Heart left ventricle (tissue), 16 donors: ENCODE measurements around the gene TNFRSF4. TPM values are rescaled to one million over a fixed set of nuclear protein-coding genes. Genes with fewer than 3 reads are reported as not detected.

ENCODE experiments used
- ATAC-seq, 4 donors: fragments of 200-7000 bp; cut with Tn5 transposase; one replicate each; pipeline ENCODE4 v1.9.1; 2020 to 2022; ENCODE audit warnings: moderate library complexity in 4 of 4, mild to moderate bottlenecking in 3 of 4, moderate number of reproducible peaks in 1 of 4
- DNase-seq, 5 donors: peaks; one replicate each; pipeline ENCODE4 v3.0.0-alpha.2; 2020
- H3K27ac ChIP-seq, 12 donors: fragments of 200-600 bp; sonication (generic) in 4 of 12; one replicate each; pipeline versions ENCODE4 v1.5.0 to v1.8.0; 2016 to 2022; ENCODE audit warnings: mild to moderate bottlenecking in 2 of 12
- H3K27me3 ChIP-seq, 9 donors: fragments of 200-600 bp; sonication (generic) in 2 of 9; one replicate each; pipeline versions ENCODE4 v1.5.1 to v1.8.0; 2016 to 2022; ENCODE audit warnings: mild to moderate bottlenecking in 3 of 9
- H3K36me3 ChIP-seq, 9 donors: fragments of 200-600 bp; sonication (generic) in 2 of 9; one replicate each; pipeline versions ENCODE4 v1.5.0 to v1.8.0; 2018 to 2022; ENCODE audit warnings: mild to moderate bottlenecking in 2 of 9
- H3K4me1 ChIP-seq, 12 donors: fragments of 200-600 bp; sonication (generic) in 4 of 12; one replicate each; pipeline versions ENCODE4 v1.5.0 to v1.8.0; 2016 to 2022; ENCODE audit warnings: mild to moderate bottlenecking in 3 of 12
- H3K4me3 ChIP-seq, 12 donors: fragments of 200-600 bp; sonication (generic) in 4 of 12; one replicate each; pipeline versions ENCODE4 v1.5.0 to v1.8.0; 2017 to 2022; ENCODE audit warnings: mild to moderate bottlenecking in 9 of 12, moderate library complexity in 4 of 12
- H3K9me3 ChIP-seq, 12 donors: fragments of 200-600 bp; sonication (generic) in 4 of 12; one replicate each; pipeline versions ENCODE4 v1.5.0 to v1.8.0; 2016 to 2022; ENCODE audit warnings: mild to moderate bottlenecking in 1 of 12
- CTCF ChIP-seq, 12 donors: fragments of 200-600 bp; sonication (generic) in 4 of 12; IDR thresholded peaks; one replicate each; pipeline versions ENCODE4 v1.5.0 to v1.8.0; 2018 to 2022; ENCODE audit warnings: antibody characterized with exemption in 12 of 12, mild to moderate bottlenecking in 5 of 12
- POLR2A ChIP-seq, 2 donors: fragments of 450-650 bp; IDR thresholded peaks; one replicate each; pipeline ENCODE4 v1.6.1; 2017; ENCODE audit warnings: antibody characterized with exemption in 2 of 2, mild to moderate bottlenecking in 2 of 2, moderate library complexity in 2 of 2
- WGBS, 4 donors: extraction: QIAGEN DNeasy Blood & Tissue Kit in 2 of 4; methylation state at CpG; one replicate each; pipeline versions ENCODE4 v1.1.5 to v1.1.7; 2013 to 2018; 5-methylcytosine and 5-hydroxymethylcytosine counted together
- intact Hi-C, 10 donors: fragments of 100-400 bp; cut with DNase I; formaldehyde crosslinking; loops; one replicate each; pipeline versions ENCODE4 v1.11.1 to v1.14.2; 2022
- polyA plus RNA-seq, 2 donors: library from polyadenylated mRNA; stranded (reverse); fragments of 200-250 nt; gene quantifications; one replicate each; pipeline ENCODE4 v1.2.3, GENCODE V29; 2013
- total RNA-seq, 9 donors: library from RNA; depleted of rRNA in 2 of 9; stranded (reverse); fragments of >200 nt in 2 of 9; fragmentation: NEBNext Ultra II Directional in 3 of 9; extraction: Animal tissue kit (Norgen Biotek cat#: 25700) in 3 of 9; gene quantifications; one replicate each; pipeline versions ENCODE4 v1.1.0 to v1.2.4, GENCODE V29; 2016 to 2023
- donor health status: ischemic (EF 13 %, LVEDD 7.1; RV severe dilation, severe dysfunction).
- donor health status: healthy with polysubstance abuse.
- donor health status: DM: no; HTN: yes; CAD: no.
- donor health status: DM: no; HTN: no; CAD: no.
- donor health status: ischemic (EF 25% LVEDD 6.9; RV normal size, moderate dysfunction).
- donor health status: ischemic (EF 25% LVEDD 5.7; RV mildly dilated, moderate dysfunction).
- donor health status: healthy.
- donor health status: DM: yes; HTN: yes; CAD: no.
- donor health status: ischemic (EF 35%, LVEDD 5.7; RV mildly dilated, moderate dysfunction).
- donor health status: nonischemic (EF 11% LVEDD 7.7; RV severe dilation, severe dysfunction).
- donor health status: DM: yes; HTN: yes; CAD: no.
- donor health status: PGD.
- donor health status: ischemic (EF 29% LVEDD 5.4; RV normal size, mild dysfunction).
- donor health status: nonischemic (EF 23%, LVEDD 6.1; RV moderate dilation, normal function).

TNFRSF4 gene
- total and polyA plus RNA-seq, 11 donors = 1.1 to 23.8 (median 2.7) TPM

GRCh38 chr1:1210726-1211540 is 3.0 kb downstream of the TNFRSF4 start:
- ATAC-seq = no peak
- TF ChIP-seq POLR2A (IDR thresholded peaks at IDR 0.05) (no peak), CTCF (IDR thresholded peaks at IDR 0.05) (no peak)
- 93 to 94% (median 94%) methylated on average over 26 to 31 of the region's 31 CpGs for WGBS, 4 donors
- Histone ChIP-seq H3K4me1 (peaks cover 0 to 68% (median 30%) of the 10 kb centered on the region in 12 donors), H3K36me3 (peaks cover 0 to 4% (median 0%) of the 10 kb centered on the region in 9 donors), H3K4me3 (no peak overlapping the region), H3K27ac (no peak overlapping the region), H3K27me3 (peaks cover 8 to 23% (median 19%) of the 10 kb centered on the region in 9 donors), H3K9me3 (no peaks in the 10 kb centered on the region)
- intact Hi-C loops = no loop called here
- DNase-seq = peak in 4 of 5 donors; percentile 7 to 64 (median 20)

GRCh38 chr1:1208713-1209433 is 5.1 kb downstream of the TNFRSF4 start:
- ATAC-seq = no peak
- no peak for TF ChIP-seq CTCF (IDR thresholded peaks at IDR 0.05)
- DNase-seq = peak in 4 of 5 donors; percentile 18 to 53 (median 26)
- Histone ChIP-seq H3K4me1 (peaks cover 0 to 50% (median 21%) of the 10 kb centered on the region in 12 donors), H3K36me3 (no peaks in the 10 kb centered on the region), H3K9me3 (no peaks in the 10 kb centered on the region), H3K27ac (peak overlapping the region in 1 of 12 donors; percentile 40), H3K4me3 (peak overlapping the region in 2 of 12 donors; percentile 15 to 36), H3K27me3 (peaks cover 8 to 39% (median 21%) of the 10 kb centered on the region in 9 donors)
- 56 to 60% (median 57%) methylated on average over 23 to 38 of the region's 38 CpGs for WGBS, 4 donors
- intact Hi-C loops = no loop called here

- Histone ChIP-seq H3K27me3 (peaks cover 8 to 49% (median 21%) of the 10 kb centered on the region in 9 donors), H3K27ac (no peak overlapping the region), H3K4me3 (no peak overlapping the region), H3K36me3 (no peaks in the 10 kb centered on the region), H3K9me3 (no peaks in the 10 kb centered on the region), H3K4me1 (peaks cover 0 to 37% (median 15%) of the 10 kb centered on the region in 12 donors)
- WGBS, 4 donors = 55 to 83% (median 60%) methylated on average over 6 to 11 of the region's 11 CpGs
- ATAC-seq = no peak
- DNase-seq = peak in 3 of 5 donors; percentile 4 to 19 (median 10)
- TF ChIP-seq CTCF (IDR thresholded peaks at IDR 0.05) = no peak
- intact Hi-C loops = no loop called here
Measured at GRCh38 chr1:1207571-1207892, 6.4 kb downstream of the TNFRSF4 start.

GRCh38 chr1:1206966-1207531 is 6.9 kb downstream of the TNFRSF4 start:
- H3K27me3 ChIP-seq = peaks cover 8 to 49% (median 21%) of the 10 kb centered on the region in 9 donors
- WGBS, 4 donors = 51 to 60% (median 56%) methylated on average over 7 to 19 of the region's 19 CpGs
- H3K36me3 ChIP-seq = no peaks in the 10 kb centered on the region
- no peak overlapping the region for H3K27ac ChIP-seq
- DNase-seq (peak in 4 of 5 donors; percentile 5 to 42 (median 21)), ATAC-seq (no peak)
- peak overlapping the region in 1 of 12 donors; percentile 49 for H3K4me3 ChIP-seq
- H3K9me3 ChIP-seq = no peaks in the 10 kb centered on the region
- TF ChIP-seq POLR2A (IDR thresholded peaks at IDR 0.05) (no peak), CTCF (IDR thresholded peaks at IDR 0.05) (no peak)
- intact Hi-C loops = no loop called here
- H3K4me1 ChIP-seq = peaks cover 0 to 36% (median 15%) of the 10 kb centered on the region in 12 donors
